NCI-H2196 (cell line): ENCODE data around the gene PAPSS1.
"Not testable (repeated sequence)": the region's sequence is repeated elsewhere in the genome, so short reads cannot be mapped to it uniquely, and the experiment has no call there.

Source experiments
- DNase-seq: peaks from one replicate; lab custom pipeline; 2025; ENCODE audit not compliant: unreplicated experiment; lab: John Stamatoyannopoulos, UW

Gene PAPSS1

GRCh38 chr4:107719922-107720722, at the start of gene PAPSS1:
Gene PAPSS1, minus strand, starts transcription at chr4:107720234. Its CDS starts 55 bp downstream, at chr4:107720179.
- peak; percentile 85 for DNase-seq

DNA sequence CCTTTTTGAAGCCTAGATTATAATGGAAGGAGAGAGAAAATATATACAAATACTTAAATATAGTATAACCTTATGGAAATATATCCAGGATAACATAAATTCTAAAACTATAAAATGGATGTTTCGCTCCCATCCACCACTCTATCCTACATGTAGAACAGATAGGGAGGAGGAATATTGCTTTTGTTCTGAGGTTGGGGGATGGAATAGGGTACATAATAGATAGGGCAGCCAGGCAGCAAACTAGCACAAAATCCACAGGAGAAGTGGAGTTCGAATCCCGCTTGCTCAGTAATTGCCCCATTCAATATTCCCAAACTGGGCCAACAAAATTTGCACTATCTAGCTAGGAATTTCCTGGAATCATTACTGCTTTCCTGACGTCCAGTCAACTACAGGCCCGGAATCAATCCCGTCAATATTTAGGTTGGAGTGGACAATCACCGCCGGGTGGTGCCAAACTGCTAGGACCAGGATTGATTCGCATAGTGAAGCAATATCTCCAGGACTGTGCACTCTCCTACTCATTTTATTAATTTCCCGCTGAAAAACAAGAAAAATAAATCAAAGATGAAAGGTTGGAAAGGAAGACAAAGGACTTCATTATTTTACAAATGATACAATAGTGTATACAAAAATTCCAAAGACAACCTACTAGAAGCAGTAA, 40.4 kb upstream of the PAPSS1 start:
- DNase-seq = no peak

GRCh38 chr4:107757864-107758476, 37.9 kb upstream of the PAPSS1 start:
- DNase-seq = peak; percentile 4

DNA sequence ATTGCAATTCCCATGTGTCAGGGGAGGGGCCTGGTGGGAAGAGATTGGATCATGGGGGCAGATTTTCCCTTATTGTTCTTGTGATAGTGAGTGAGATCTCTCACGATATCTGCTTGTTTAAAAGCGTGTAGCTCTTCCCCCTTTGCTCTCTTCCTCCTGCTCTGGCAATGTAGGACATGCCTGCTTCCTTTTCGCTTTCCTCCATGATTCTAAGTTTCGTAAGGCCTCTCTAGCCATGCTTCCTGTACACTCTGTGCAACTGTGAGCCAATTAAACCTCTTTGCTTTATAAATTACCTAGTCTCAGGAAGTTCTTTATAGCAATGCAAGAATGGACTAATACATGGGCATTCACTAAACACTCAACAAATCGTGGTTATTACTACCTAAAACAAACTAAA, 37.2 kb upstream of the PAPSS1 start:
- no peak for DNase-seq

DNA sequence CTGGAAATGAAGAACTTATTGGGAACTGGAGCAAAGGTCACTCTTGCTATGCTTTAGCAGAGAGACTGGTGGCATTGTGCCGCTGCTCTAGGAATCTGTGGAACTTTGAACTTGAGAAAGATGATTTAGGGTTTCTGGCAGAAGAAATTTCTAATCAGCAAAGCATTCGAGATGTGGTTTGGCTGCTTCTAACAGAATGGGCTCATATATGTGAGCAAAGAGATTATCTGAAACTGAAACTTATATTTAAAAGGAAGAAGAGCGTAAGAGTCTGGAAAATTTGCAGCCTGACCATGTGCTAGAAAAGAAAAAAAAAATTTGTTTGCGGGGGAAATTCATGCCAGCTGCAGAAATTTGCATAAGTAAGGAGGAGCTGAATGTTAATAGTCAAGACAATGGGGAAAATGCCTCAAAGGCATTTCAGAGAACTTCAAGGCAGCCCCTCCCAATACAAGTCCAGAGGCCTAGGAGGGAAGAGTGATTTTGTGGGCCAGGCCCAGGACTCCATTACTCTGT, 35.9 kb upstream of the PAPSS1 start:
- DNase-seq = no peak

DNA sequence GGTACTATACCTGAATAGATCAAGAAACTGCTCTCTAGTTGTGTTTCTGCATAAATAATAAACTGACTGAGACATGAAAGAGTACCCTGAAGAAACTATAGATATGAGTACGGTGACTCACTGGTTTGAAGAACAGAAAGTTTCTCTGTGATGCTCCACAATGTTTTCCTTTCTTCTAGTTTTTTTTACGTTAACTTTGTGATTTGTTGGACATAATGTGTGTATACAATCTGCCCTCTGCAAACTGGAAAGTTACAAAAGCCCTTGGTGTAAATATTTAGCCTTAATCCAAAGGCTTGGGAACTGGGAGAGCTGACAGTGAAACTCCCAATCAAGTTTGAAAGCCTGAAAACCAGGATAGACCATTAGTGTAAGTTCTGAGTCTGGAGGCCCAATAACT, 31.6 kb upstream of the PAPSS1 start:
- no peak for DNase-seq

DNA sequence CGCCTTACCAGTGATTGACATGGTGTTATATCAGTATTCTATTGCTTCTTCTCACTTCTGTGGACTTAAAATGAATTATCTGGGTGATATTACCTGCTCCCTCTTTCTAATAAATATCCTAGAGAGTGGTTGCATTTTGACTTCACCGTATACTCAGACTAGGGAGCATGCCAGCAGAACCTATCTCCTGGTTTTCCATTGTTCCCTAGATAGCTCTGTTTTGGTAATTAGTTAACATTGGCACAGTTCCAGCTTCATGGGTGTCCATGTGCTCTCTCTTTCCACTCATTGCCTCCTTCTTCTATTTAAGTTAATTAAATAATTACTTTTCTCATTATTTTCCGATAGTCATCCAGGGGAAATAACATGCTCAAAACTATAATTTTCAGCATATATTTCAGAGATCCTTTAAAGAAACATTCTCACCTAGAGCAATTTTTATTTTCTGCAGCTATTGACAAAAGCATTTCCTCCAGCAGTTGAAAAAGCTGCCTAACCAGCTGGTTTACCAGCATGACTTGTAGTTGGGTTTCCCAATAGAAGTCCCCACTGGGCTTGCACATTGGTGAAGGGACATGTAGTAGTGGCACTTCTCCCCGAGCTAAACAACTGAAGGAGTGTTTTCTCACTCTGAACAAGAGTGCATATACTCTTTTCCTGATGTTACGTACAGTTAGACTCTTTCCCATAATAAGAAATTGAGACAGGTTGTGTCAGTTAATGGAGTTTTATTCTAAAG, 27.9 kb upstream of the PAPSS1 start:
- DNase-seq = no peak

- no peak for DNase-seq
These were observed 26.1 kb upstream of the PAPSS1 start for GRCh38 chr4:107746161-107746560.

DNA sequence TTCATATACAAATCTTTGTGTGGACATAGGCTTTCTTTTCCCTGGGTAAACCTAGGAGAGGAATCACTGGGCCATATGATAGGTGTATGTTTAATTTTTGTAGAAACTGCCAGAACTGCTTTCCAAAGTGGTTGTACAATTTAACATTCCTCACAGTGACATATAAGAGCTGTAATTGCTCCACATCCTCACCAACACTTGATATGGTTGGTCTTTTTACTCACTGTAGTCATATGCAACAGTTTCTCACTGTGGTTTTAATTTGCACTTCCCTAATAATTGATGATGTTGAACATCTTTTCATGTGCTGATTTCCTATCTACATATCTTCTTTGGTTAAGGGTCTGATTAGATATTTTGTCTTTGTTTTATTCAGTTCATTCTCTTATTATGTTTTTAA, 24.5 kb upstream of the PAPSS1 start:
- no peak for DNase-seq

DNA sequence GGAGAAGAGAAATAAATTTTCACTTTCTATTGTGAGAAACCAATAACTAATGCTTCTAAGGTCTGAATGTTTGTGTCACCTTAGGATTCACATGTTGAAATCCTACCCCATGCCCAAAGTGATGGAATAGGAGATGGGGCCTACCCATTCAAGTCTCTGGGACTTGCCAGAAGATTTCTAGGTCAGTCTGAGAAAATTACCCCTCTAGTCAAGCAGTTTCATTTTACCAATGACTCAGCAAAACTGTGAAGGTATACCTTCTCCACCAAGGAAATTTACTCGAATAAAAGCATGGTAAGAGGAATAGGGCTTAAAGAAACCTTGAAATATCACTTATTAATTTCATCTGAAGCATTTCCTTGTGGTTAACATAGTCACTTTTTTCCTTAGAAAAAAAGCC, 23.5 kb upstream of the PAPSS1 start:
- DNase-seq = no peak

DNA sequence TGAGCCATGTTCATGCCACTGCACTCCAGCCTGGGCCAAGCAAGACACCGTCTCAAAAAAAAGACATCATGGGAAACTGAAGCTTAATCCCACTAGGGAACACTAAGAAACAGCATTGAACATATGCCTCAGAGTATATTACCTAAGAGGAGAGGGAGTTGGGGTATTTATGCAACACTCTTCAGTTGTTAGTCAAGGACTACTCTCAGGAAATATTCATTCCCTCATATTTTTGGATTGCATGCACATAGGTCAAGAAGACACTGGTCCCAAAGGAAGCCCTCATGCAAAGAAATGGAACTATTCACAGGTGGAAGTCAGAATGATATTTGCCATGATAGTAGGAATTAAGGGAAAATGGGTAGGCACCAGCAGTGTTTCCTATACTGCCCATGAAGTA, 22.8 kb upstream of the PAPSS1 start:
- DNase-seq = no peak

DNA sequence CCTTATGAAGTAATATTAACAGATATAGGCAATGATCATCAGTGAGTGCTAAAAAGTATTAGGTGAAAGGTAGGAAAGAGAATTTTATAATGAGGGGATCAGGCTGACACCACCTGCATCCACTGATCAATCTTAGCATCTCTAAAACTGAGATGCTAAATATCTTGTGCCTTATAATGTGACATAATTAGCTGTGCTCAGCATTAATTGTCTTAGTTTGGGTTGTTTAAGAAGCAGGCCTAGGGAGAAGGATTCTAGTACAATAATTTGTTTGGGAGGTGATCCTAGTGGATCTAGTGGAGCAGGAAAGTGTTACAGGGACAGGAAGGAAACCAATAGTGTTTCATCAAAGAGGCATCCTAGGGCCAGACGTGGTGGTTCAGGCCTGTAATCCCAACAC, 22.2 kb upstream of the PAPSS1 start:
- DNase-seq = no peak

GRCh38 chr4:107740950-107741701, 21.1 kb upstream of the PAPSS1 start:
- no peak for DNase-seq

DNA sequence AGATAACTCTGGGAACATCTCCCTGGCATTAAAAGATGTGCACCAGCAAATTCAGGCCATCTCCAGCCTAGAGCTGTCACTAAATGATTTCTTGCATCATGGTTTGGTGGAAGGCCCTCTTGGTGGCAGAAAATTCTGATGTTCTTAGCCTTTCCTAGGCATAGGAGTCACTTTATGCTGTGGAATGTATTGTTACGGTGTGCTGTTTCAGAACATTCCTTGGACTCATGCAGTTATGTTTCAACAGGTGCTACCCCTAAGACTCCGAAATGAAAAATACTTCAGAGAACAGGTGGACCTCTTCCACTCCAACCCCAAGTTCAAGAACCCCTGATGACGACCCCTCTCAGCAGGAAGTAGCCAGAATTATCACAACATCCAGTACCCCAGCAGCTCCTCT, 20.3 kb upstream of the PAPSS1 start:
- DNase-seq = no peak

DNA sequence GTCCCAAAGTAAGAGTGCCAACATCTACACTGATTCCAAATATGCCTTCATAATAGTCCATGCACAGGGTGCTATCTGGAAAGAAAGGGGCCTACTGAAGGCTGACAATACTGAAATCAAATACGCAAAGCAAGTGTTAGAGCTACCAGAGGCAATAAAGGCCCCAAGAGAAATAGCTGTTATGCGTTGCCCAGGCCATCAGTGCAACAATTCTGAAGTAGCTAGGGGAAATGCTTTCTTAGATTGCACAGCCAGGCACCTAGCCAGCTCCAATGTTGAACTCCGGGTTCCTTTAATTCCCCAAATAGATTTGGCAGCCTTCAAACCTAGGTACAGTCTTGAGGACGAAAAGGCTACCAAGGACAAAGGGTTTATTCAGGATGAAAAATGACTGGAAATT, 17.4 kb upstream of the PAPSS1 start:
- no peak for DNase-seq

- DNase-seq = no peak
These were observed 17.0 kb upstream of the PAPSS1 start for GRCh38 chr4:107736924-107737448.

GRCh38 chr4:107736037-107736436, 16.0 kb upstream of the PAPSS1 start:
- no peak for DNase-seq

DNA sequence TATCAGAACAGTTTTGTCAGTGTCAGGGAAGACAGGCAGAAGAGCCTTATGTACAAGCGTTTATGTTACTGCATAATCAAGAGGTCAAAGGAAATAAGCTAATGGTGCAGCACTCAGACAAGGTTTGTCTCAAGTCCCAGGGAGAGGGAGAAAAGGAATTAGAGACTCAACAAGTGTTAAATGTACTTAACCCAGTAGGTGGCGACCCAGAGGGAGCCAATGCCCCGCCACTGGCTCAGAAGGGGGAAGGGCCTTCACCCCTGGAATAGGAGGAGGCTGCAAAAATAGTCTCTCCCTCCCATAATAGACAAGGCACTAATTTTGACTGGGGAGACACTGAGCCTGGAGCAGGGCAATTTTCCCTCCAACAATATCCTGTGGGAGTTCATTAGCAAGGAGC, 14.1 kb upstream of the PAPSS1 start:
- DNase-seq = no peak

GRCh38 chr4:107733431-107733925, 13.4 kb upstream of the PAPSS1 start:
- DNase-seq = no peak

GRCh38 chr4:107729050-107729449, 9.0 kb upstream of the PAPSS1 start:
- not testable (repeated sequence) for DNase-seq
